ENCODE results near the gene ZNF460.

GRCh38 chr19:57342582-57342981, 62.3 kb downstream of the ZNF460 start:
- no peak for TF ChIP-seq CTCF (IDR thresholded peaks at IDR 0.05; ENCODE audit: insufficient read depth, low read length, poor library complexity, severe bottlenecking)
- no peak for TF ChIP-seq EZH2phosphoT487 (conservative IDR thresholded peaks at IDR 0.05; ENCODE audit: low read length)
